ENCODE measurements around the gene TMEM143.

TMEM143 gene

DNA sequence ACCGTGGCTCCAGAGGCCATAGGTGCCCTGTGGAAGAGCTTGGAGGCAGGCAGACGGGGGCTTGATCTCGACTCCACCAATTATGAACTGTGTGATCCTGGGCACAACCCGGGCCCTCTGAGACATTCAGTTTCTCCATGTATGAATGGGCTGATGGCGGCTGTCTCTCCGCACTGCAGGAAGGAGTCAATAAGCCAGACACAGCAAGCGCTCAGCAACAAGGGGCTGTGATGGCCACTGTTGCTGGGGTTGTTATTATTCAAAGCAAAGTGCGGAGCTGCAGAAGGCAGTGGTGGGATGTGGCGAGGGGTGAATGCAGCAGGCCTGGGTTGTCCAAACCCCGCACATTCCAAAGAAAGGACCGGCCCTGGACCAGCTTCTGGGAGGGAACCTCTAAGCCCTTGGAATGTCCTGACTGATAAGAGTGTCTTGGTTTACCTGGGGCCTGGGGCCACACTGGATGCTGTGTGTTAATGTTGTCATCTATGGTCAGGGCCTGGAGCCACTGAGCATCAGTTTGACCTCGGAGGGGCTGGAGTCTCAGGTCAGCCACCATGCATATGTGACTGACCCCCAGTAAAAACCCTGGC lies 8.3 kb downstream of the TMEM143 start:
- DNase-seq (ENCODE audit: low read depth): no peak
- TF ChIP-seq, protein P1, sequence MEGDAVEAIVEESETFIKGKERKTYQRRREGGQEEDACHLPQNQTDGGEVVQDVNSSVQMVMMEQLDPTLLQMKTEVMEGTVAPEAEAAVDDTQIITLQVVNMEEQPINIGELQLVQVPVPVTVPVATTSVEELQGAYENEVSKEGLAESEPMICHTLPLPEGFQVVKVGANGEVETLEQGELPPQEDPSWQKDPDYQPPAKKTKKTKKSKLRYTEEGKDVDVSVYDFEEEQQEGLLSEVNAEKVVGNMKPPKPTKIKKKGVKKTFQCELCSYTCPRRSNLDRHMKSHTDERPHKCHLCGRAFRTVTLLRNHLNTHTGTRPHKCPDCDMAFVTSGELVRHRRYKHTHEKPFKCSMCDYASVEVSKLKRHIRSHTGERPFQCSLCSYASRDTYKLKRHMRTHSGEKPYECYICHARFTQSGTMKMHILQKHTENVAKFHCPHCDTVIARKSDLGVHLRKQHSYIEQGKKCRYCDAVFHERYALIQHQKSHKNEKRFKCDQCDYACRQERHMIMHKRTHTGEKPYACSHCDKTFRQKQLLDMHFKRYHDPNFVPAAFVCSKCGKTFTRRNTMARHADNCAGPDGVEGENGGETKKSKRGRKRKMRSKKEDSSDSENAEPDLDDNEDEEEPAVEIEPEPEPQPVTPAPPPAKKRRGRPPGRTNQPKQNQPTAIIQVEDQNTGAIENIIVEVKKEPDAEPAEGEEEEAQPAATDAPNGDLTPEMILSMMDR (IDR thresholded peaks at IDR 0.05; ENCODE audit: control insufficient read depth, extremely low read depth, insufficient read depth): no peak
- no peak overlapping the region for H3K4me3 ChIP-seq (ENCODE audit: low read depth, low read length)

DNA sequence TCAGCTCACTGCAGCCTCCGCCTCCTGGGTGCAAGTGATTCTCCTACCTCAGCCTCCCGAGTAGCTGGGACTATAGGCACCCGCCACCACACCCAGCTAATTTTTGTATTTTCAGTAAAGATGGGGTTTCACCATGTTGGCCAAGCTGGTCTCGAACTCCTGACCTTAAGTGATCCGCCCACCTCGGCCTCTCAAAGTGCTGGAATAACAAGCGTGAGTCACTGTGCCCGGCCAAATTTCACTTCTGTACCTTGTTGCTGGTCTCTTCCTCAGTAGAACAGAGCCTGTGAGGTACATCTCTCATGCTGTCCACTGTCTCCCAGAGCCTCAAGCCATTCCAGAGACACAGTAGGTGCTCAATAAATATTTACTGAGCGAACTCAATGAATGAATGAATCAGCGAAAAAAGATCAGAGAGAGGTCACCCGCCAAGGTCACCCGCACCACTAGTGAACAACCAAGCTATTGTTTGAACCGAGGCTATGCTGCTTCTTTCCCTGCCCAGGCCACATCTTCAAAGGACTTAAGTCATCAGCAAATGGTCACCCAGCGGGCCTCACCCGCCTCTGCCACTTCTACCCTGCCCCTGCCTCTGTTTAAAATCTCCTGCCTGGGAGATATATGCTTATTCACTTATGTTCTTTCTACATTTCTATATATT lies 9.3 kb downstream of the TMEM143 start:
- no peak for DNase-seq (ENCODE audit: low read depth)
- no peak overlapping the region for H3K4me3 ChIP-seq (ENCODE audit: low read depth, low read length)
- TF ChIP-seq, protein P1 (IDR thresholded peaks at IDR 0.05; ENCODE audit: control insufficient read depth, extremely low read depth, insufficient read depth): no peak

DNA sequence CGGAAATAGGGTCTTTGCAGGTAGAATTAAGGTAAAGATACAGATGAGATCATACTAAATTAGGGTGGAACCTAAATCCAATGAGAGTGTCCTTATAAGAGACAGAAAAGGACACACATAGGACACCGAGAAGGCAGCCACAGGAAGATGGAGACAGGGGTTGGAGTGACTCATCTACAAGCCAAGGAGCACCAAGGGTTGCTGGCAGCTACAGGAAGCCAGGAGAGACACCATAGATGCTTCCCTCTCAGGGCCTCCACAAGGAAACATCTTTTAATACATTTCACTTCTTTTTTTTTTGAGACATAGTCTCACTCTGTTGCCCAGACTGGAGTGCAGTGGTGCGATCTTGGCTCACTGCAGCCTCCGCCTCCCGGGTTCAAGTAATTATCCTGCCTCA lies 10.1 kb downstream of the TMEM143 start:
- H3K4me3 ChIP-seq (ENCODE audit: low read depth, low read length): no peak overlapping the region
- TF ChIP-seq, protein P1 (IDR thresholded peaks at IDR 0.05; ENCODE audit: control insufficient read depth, extremely low read depth, insufficient read depth): no peak
- DNase-seq (ENCODE audit: low read depth): no peak

DNA sequence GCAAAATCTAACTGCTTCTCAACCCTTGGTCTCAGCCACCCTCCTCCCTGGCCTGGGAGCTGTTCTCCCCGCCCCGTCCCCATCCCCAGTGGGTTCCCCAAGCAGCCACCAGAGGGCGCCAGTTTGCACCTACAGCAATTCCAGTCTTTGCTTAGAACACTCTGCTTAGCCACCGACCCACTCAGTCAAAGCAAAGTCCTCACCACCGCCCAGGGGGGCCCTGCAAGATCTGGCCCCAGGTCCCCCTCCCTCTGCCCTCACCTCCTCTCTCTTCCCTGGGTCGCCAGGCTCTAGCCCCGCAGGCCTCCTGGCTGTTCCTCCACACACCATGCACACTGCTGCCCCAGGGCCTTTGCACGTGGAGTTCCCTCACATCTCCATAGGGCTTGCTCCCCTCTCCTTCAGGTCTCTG lies 12.4 kb downstream of the TMEM143 start:
- TF ChIP-seq, protein P1 (IDR thresholded peaks at IDR 0.05; ENCODE audit: control insufficient read depth, extremely low read depth, insufficient read depth): peak; percentile 52
- H3K4me3 ChIP-seq (ENCODE audit: low read depth, low read length): no peak overlapping the region
- no peak for DNase-seq (ENCODE audit: low read depth)

DNA sequence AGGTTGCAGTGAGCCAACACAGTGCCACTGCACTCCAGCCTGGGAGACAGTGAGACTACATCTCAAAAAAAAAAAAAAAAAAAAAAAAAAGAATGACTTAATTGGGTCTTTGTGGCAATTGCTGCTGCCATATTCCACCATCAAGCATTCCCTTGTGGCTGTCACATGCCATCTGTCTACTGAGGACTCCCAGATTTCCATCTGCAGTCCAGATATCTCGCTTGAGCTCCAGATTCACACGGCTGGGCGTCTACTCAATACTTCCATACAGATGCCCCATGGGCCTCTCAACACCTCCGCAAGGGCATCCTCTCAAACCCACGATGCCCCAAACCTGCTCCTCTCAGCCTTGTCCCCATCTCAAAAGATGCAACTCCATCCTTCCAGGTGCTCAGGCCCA lies 12.9 kb downstream of the TMEM143 start:
- TF ChIP-seq, protein P1 (IDR thresholded peaks at IDR 0.05; ENCODE audit: control insufficient read depth, extremely low read depth, insufficient read depth): no peak
- no peak overlapping the region for H3K4me3 ChIP-seq (ENCODE audit: low read depth, low read length)
- DNase-seq (ENCODE audit: low read depth): no peak

DNA sequence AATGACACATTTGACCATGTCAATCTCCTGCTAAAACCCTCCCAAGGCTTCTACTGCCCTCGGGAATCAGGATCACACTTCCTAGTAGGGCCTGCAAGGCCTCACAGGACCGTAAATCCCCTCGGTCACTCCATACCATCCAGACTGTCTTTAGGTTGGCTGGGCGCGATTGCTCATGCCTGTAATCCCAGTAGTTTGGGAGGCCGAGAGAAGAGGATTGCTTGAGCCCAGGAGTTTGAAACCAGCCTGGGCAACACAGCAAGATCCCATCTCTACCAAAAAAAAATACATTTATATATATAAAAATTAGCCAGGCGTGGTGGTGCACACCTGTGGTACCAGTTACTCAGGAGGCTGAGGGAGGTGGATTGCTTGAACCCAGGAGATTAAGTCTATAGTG lies 15.0 kb downstream of the TMEM143 start:
- H3K4me3 ChIP-seq (ENCODE audit: low read depth, low read length): no peak overlapping the region
- TF ChIP-seq, protein P1 (IDR thresholded peaks at IDR 0.05; ENCODE audit: control insufficient read depth, extremely low read depth, insufficient read depth): no peak

DNA sequence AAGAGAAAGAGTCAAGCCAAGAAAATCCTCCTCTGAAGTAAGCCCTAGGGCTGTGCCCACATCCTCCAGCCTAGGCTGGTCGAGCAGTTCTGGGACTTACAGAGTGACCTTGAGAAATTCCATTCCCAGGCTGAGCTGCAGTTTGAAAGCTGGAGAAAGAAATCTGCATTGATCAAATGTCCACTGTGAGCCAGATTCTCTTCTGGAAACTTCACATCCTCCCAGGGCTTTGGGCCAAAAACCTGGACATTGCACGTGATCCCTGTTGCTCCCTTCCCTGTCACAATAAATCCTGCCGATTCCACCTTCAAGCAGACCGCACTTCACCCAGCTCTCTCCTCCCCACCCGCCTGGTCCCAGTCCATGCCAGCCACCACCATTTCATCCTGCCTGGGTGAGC lies 15.7 kb downstream of the TMEM143 start:
- no peak overlapping the region for H3K4me3 ChIP-seq (ENCODE audit: low read depth, low read length)
- TF ChIP-seq, protein P1 (IDR thresholded peaks at IDR 0.05; ENCODE audit: control insufficient read depth, extremely low read depth, insufficient read depth): no peak
- DNase-seq (ENCODE audit: low read depth): no peak

More for the DNA sequence above, 15.0 kb downstream of the TMEM143 start:
- no peak for DNase-seq (ENCODE audit: low read depth)

Data from LNCaP clone FGC (cell line).